HepG2 (cell line): ENCODE data around the gene EMC8. TPM values are rescaled to one million over a fixed set of nuclear protein-coding genes. Genes with fewer than 3 reads are reported as not detected.

Experiments used
- ATAC-seq: fragments of 200-7000 bp; cut with Tn5 transposase; 3 replicates; pipeline ENCODE4 v1.9.1; 2020; ENCODE audit warnings: mild to moderate bottlenecking, moderate library complexity
- BruUV-seq: library from RNA; stranded (reverse); fragments of 400-500 nt; replicated peaks from 2 replicates; lab custom pipeline; 2021; lab: Mats Ljungman, UMichigan
- CTCF ChIA-PET: fragments of 300-600 bp; formaldehyde crosslinking; extraction: SDS; loops from one replicate; lab custom pipeline; 2021; ENCODE audit warnings: low total read pairs, inconsistent platforms, low intra/inter-chr PET ratio; lab: Yijun Ruan, JAX
- POLR2A ChIA-PET: fragments of 350-600 bp; sonication (Branson Sonifier 250); formaldehyde crosslinking; loops from one replicate; lab custom pipeline; 2020; ENCODE audit warnings: antibody characterized with exemption, inconsistent platforms; lab: Yijun Ruan, JAX
- DNase-seq: peaks from one replicate; pipeline ENCODE4 v3.0.0-alpha.2; 2015; ENCODE audit warnings: low spot score
- FAIRE-seq: peaks from 3 replicates; lab custom pipeline; 2011; peaks lifted over from hg19 to GRCh38; lab: Jason Lieb, UNC
- H2AFZ ChIP-seq: one replicate; pipeline ENCODE4 v1.6.1; 2011; ENCODE audit warnings: low read length, inconsistent platforms
- H3K27ac ChIP-seq: fragments of 300-600 bp; 3 replicates; pipeline ENCODE4 v1.8.0; 2011; ENCODE audit warnings: mixed run types, mild to moderate bottlenecking, mixed read lengths, low read length, inconsistent platforms; ENCODE audit not compliant: insufficient read depth; ENCODE audit errors: extremely low read length
- H3K27me3 ChIP-seq, 2 experiments: fragments of 200-600 bp in 1 of 2; 2 replicates in 1 of 2; 3 replicates in 1 of 2; pipeline versions ENCODE4 v1.6.0 to v1.8.0; 2011; ENCODE audit warnings: low read length in 2 of 2, mild to moderate bottlenecking in 2 of 2, moderate library complexity in 2 of 2, inconsistent platforms in 1 of 2; ENCODE audit not compliant: insufficient read depth in 2 of 2, control insufficient read depth in 1 of 2
- H3K36me3 ChIP-seq, 2 experiments: fragments of 200-600 bp in 1 of 2; replicated peaks in 1 of 2; 2 replicates in 1 of 2; 3 replicates in 1 of 2; pipeline versions ENCODE4 v1.5.1 to v1.8.0; 2011; ENCODE audit warnings: low read length in 2 of 2, inconsistent platforms in 1 of 2; ENCODE audit not compliant: insufficient read depth in 2 of 2, control insufficient read depth in 1 of 2
- H3K4me1 ChIP-seq: 2 replicates; pipeline ENCODE4 v1.5.1; 2012; ENCODE audit warnings: low read length, inconsistent platforms; ENCODE audit not compliant: insufficient read depth
- H3K4me2 ChIP-seq: 2 replicates; pipeline ENCODE4 v1.6.0; 2011; ENCODE audit warnings: low read depth, low read length, inconsistent platforms
- H3K4me3 ChIP-seq, 3 experiments: fragments of 200-600 bp in 1 of 3; sonication (generic), shearing (Covaris generic) in 1 of 3; replicated peaks in 1 of 3; 2 replicates each; pipeline ENCODE4 v1.5.1; 2011 to 2016; ENCODE audit warnings: low read length in 3 of 3, inconsistent platforms in 2 of 3, low read depth in 2 of 3, mild to moderate bottlenecking in 2 of 3, control low read depth in 1 of 3, mixed read lengths in 1 of 3; ENCODE audit not compliant: insufficient read depth in 1 of 3
- H3K79me2 ChIP-seq: one replicate; pipeline ENCODE4 v1.6.1; 2011; ENCODE audit warnings: low read length, inconsistent platforms; ENCODE audit not compliant: insufficient read depth
- H3K9ac ChIP-seq: 2 replicates; pipeline ENCODE4 v1.6.0; 2011; ENCODE audit warnings: mild to moderate bottlenecking, low read depth, low read length, inconsistent platforms; ENCODE audit not compliant: insufficient read depth
- H3K9me3 ChIP-seq: 2 replicates; pipeline ENCODE4 v1.5.1; 2012; ENCODE audit warnings: mild to moderate bottlenecking, low read length
- H4K20me1 ChIP-seq: 2 replicates; pipeline ENCODE4 v1.6.0; 2011; ENCODE audit warnings: inconsistent platforms, mild to moderate bottlenecking, low read length, moderate library complexity; ENCODE audit not compliant: insufficient read depth
- MAFG ChIP-seq: sonication (generic); formaldehyde crosslinking; IDR thresholded peaks from 2 replicates; pipeline ENCODE4 v1.5.1; 2020; ENCODE audit warnings: mild to moderate bottlenecking, missing genetic modification reagents
- PRPF4 ChIP-seq: fragments of 200-400 bp; formaldehyde crosslinking; IDR thresholded peaks from 2 replicates; pipeline ENCODE4 v1.6.1; 2016; ENCODE audit warnings: low read length, low read depth; ENCODE audit not compliant: poor library complexity, severe bottlenecking
- RNF2 ChIP-seq: fragments of 450-650 bp; conservative IDR thresholded peaks from 2 replicates; pipeline ENCODE4 v1.6.1; 2016; ENCODE audit warnings: low read depth
- SP1 ChIP-seq, 2 experiments: fragments of 450-650 bp in 1 of 2; sonication (generic) in 1 of 2; formaldehyde crosslinking in 1 of 2; IDR thresholded peaks; 2 replicates each; pipeline versions ENCODE4 v1.4.0 to v1.6.1; 2016 to 2020; ENCODE audit warnings: missing genetic modification reagents in 1 of 2
- TFAP4 ChIP-seq: sonication (generic); IDR thresholded peaks from 2 replicates; pipeline ENCODE4 v1.6.1; 2016; ENCODE audit warnings: low read depth, borderline replicate concordance
- ZNF143 ChIP-seq: sonication (generic); formaldehyde crosslinking; IDR thresholded peaks from 2 replicates; pipeline ENCODE4 v1.4.0; 2020; ENCODE audit warnings: missing genetic modification reagents
- ZNF281 ChIP-seq: sonication (generic); formaldehyde crosslinking; IDR thresholded peaks from 2 replicates; pipeline ENCODE4 v1.4.0; 2020; ENCODE audit warnings: missing genetic modification reagents, borderline replicate concordance
- ZNF550 ChIP-seq: sonication (generic); formaldehyde crosslinking; IDR thresholded peaks from 2 replicates; pipeline ENCODE4 v1.4.0; 2020; ENCODE audit warnings: mild to moderate bottlenecking, missing genetic modification reagents, borderline replicate concordance
- ZSCAN9 ChIP-seq: IDR thresholded peaks from 2 replicates; pipeline ENCODE4 v1.6.1; 2016; ENCODE audit warnings: borderline replicate concordance
- WGBS: methylation state at CpG from one replicate; pipeline ENCODE4 v1.1.6; 2017; ENCODE audit warnings: low lambda C conversion rate; 5-methylcytosine and 5-hydroxymethylcytosine counted together
- in situ Hi-C: cut with HindIII; loops from 2 replicates; pipeline ENCODE4 v1.10.0; 2017; ENCODE audit warnings: low pct_unique_long_range_greater_than_20kb; ENCODE audit not compliant: extremely low pct_ligation_motif_present
- intact Hi-C: fragments of 100-400 bp; cut with micrococcal nuclease; formaldehyde crosslinking; loops from one replicate; pipeline ENCODE4 v1.10.0; 2022; ENCODE audit not compliant: unreplicated experiment
- polyA plus RNA-seq, 8 experiments: library from polyadenylated mRNA; depleted of rRNA in 3 of 8; stranded (reverse) in 7 of 8; unstranded in 1 of 8; fragments of >200 nt; fragmentation: Illumina TruSeq in 4 of 8; extraction: Trizol in 4 of 8; gene quantifications; 2 replicates each; pipeline versions ENCODE4 v1.2.1 to v1.2.3, GENCODE V29; 2011 to 2016; ENCODE audit warnings: low read depth in 4 of 8, missing spikeins in 1 of 8, mixed read lengths in 1 of 8; ENCODE audit not compliant: insufficient read depth in 1 of 8
- total RNA-seq, 5 experiments: library from RNA; depleted of rRNA; stranded (reverse); fragments of >200 nt; fragmentation: Illumina TruSeq; extraction: Trizol; gene quantifications; 2 replicates each; pipeline ENCODE4 v1.2.3, GENCODE V29; 2016; ENCODE audit warnings: low read depth in 1 of 5

The EMC8 gene
- total and polyA plus RNA-seq, 2 of the 13 experiments (the other 11 are each of a cell fraction or from before 2014, with no cell fraction given), result 55.0 to 76.0 TPM

GRCh38 chr16:85810742-85811115, 11.4 kb upstream of the EMC8 start:
- Histone ChIP-seq H3K9me3 (no peaks in the 10 kb centered on the region), H2AFZ (no peak overlapping the region), H3K9ac (no peak overlapping the region), H3K79me2 (no peaks in the 10 kb centered on the region), H3K4me2 (no peak overlapping the region), H3K36me3 (peaks cover 6 to 15% of the 10 kb centered on the region in 2 experiments; a peak in 4 of 5 replicates), H4K20me1 (no peaks in the 10 kb centered on the region), H3K4me3 (no peak overlapping the region)
- 67% methylated on average over 4 of the region's 7 CpGs for WGBS
- FAIRE-seq, result no peak
- no peak for DNase-seq
- BruUV-seq, result no TSS peak
- CTCF ChIA-PET, result no interaction called here
- intact Hi-C loops, result no loop called here
- POLR2A ChIA-PET, result interaction anchor here (1.1 kb wide), 1 partner anchor 12 kb away, joined by 3 read pairs; no protein-coding TSS in a partner anchor
- no peak for TF ChIP-seq ZSCAN9 (CRISPR knock-in tag)
- no peak for TF ChIP-seq MAFG (CRISPR knock-in tag)
- TF ChIP-seq PRPF4, result no peak
- no peak for TF ChIP-seq ZNF281
- no peak for TF ChIP-seq ZNF550 (CRISPR knock-in tag)
- no peak for TF ChIP-seq ZNF143
- no peak for TF ChIP-seq TFAP4
- TF ChIP-seq RNF2, result no peak
- TF ChIP-seq SP1 (IDR thresholded peaks at IDR 0.05), result no peak
- TF ChIP-seq SP1 (CRISPR knock-in tag; IDR thresholded peaks at IDR 0.05), result no peak
- TF ChIP-seq, all 625 proteins: peak for 0
- in situ Hi-C loops, result loop anchor here (25.0 kb wide), 1 partner anchor 702 kb away; the partner anchor contains the start of gene FOXF1
- ATAC-seq, result no peak
- Histone ChIP-seq H3K4me1 (peaks cover 27% of the 10 kb centered on the region), H3K27me3 (peaks cover 6 to 31% of the 10 kb centered on the region in 2 experiments), H3K27ac (no peak overlapping the region)
